ENCODE measurements around the gene LMOD2. TPM values are rescaled to one million over a fixed set of nuclear protein-coding genes. Genes with fewer than 3 reads are reported as not detected.

The LMOD2 gene
- total RNA-seq, 1 donor from 2014 or later, result not detected

GRCh38 chr7:123675181-123675473 is 19.5 kb downstream of the LMOD2 start:
- POLR2A ChIA-PET, result no interaction called here
- Mint-ChIP-seq H3K27me3 (no peaks in the 10 kb centered on the region), H3K4me1 (no peaks in the 10 kb centered on the region), H3K4me3 (no peak overlapping the region), H3K27ac (no peak overlapping the region), H3K36me3 (ENCODE audit: low read depth) (no peaks in the 10 kb centered on the region), H3K9me3 (no peaks in the 10 kb centered on the region)
- intact Hi-C loops (cut with micrococcal nuclease), result no loop called here
- DNase-seq (no peak), ATAC-seq (ENCODE audit: low read depth) (no peak)
- no peak for TF ChIP-seq CTCF (IDR thresholded peaks at IDR 0.05)
- CTCF ChIA-PET, result no interaction called here

DNA sequence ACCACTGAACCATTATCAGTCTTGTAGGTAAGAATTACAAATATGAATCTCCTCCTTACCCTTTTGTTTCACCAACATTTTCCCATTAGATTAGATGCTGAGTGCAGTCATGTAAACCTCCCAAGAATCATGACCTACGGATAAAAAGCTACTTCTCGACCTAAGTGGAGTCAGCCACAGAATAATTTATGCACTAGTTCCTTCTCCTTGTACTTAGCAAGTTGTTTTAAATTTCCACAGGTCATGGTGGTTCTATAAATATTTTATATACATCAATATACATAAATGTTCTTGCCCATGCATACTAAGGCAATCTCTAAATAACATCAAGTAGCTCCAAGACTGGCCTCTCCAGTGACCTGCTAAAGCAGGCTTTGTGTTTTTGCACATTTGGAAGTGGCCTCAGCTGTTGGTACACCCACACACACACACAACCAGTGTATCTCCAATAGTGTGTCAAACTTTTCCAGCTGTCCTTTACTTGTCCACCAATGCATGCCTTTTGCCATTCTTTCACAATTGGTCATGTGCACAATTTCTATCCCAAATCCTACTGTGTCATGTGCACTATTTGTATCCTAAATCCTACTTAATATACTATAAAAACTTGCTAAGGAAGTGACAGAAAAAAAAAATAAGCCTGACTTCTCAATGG is 21.5 kb downstream of the LMOD2 start:
- Mint-ChIP-seq H3K4me1 (no peaks in the 10 kb centered on the region), H3K4me3 (no peak overlapping the region), H3K27me3 (no peaks in the 10 kb centered on the region), H3K9me3 (no peaks in the 10 kb centered on the region), H3K27ac (no peak overlapping the region), H3K36me3 (ENCODE audit: low read depth) (peaks cover 10% of the 10 kb centered on the region)
- no peak for TF ChIP-seq CTCF (IDR thresholded peaks at IDR 0.05)
- POLR2A ChIA-PET, result no interaction called here
- ATAC-seq (ENCODE audit: low read depth) (no peak), DNase-seq (no peak)
- intact Hi-C loops (cut with micrococcal nuclease), result no loop called here
- CTCF ChIA-PET, result no interaction called here

DNA sequence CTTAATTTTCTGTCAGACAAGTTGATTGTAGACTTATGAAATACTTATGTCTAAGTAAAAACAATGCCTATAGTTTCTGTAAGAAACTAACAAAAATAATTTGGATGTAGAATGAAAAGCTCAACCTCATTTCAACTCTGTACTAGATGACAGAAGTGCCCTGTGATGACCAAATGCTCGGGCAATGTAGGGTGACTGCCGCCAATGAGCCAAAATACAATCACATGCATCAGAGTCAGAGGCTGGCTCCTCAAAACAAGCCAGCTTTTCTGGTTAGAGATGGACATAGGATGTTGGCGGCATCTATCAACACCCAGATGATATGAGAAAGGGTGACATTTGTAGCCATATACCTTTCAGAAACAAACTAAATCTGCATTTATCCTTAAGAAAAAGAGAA is 23.9 kb downstream of the LMOD2 start:
- Mint-ChIP-seq H3K27me3 (no peaks in the 10 kb centered on the region), H3K9me3 (no peaks in the 10 kb centered on the region), H3K36me3 (ENCODE audit: low read depth) (peaks cover 15% of the 10 kb centered on the region), H3K27ac (no peak overlapping the region), H3K4me1 (no peaks in the 10 kb centered on the region), H3K4me3 (no peak overlapping the region)
- no peak for DNase-seq
- intact Hi-C loops (cut with micrococcal nuclease), result loop anchor here (10.0 kb wide), 1 partner anchor 1175 kb away; no protein-coding TSS in a partner anchor
- CTCF ChIA-PET, result interaction anchor here (0.8 kb wide), 1 partner anchor 185 kb away, joined by 4 read pairs; no protein-coding TSS in a partner anchor
- POLR2A ChIA-PET, result no interaction called here
- no peak for TF ChIP-seq CTCF (IDR thresholded peaks at IDR 0.05)
- no peak for ATAC-seq (ENCODE audit: low read depth)

GRCh38 chr7:123680580-123680979 is 24.9 kb downstream of the LMOD2 start:
- H3K27ac Mint-ChIP-seq, result no peak overlapping the region
- ChIA-PET POLR2A (no interaction called here), CTCF (interaction anchor here (1.2 to 2.4 kb wide), 3 partner anchors 23 to 192 kb away, joined by 4 to 23 read pairs (median 9); no protein-coding TSS in a partner anchor)
- H3K4me3 Mint-ChIP-seq, result no peak overlapping the region
- no peaks in the 10 kb centered on the region for H3K4me1 Mint-ChIP-seq
- H3K27me3 Mint-ChIP-seq, result no peaks in the 10 kb centered on the region
- ATAC-seq (ENCODE audit: low read depth), result no peak
- intact Hi-C loops (cut with micrococcal nuclease), result loop anchor here (10.0 kb wide), 1 partner anchor 1174 kb away; no protein-coding TSS in a partner anchor
- no peaks in the 10 kb centered on the region for H3K9me3 Mint-ChIP-seq
- no peak for DNase-seq
- peaks cover 15% of the 10 kb centered on the region for H3K36me3 Mint-ChIP-seq (ENCODE audit: low read depth)
- TF ChIP-seq CTCF (IDR thresholded peaks at IDR 0.05), result no peak

GRCh38 chr7:123681561-123681960 is 25.9 kb downstream of the LMOD2 start:
- intact Hi-C loops (cut with micrococcal nuclease), result loop anchor here (10.0 kb wide), 1 partner anchor 1173 kb away; no protein-coding TSS in a partner anchor
- ATAC-seq (ENCODE audit: low read depth), result no peak
- Mint-ChIP-seq H3K27me3 (no peaks in the 10 kb centered on the region), H3K9me3 (no peaks in the 10 kb centered on the region), H3K36me3 (ENCODE audit: low read depth) (peaks cover 15% of the 10 kb centered on the region), H3K27ac (no peak overlapping the region), H3K4me1 (no peaks in the 10 kb centered on the region), H3K4me3 (no peak overlapping the region)
- ChIA-PET POLR2A (no interaction called here), CTCF (interaction anchor here (1.2 to 2.4 kb wide), 4 partner anchors 22 to 191 kb away, joined by 3 to 23 read pairs (median 6); no protein-coding TSS in a partner anchor)
- no peak for DNase-seq
- no peak for TF ChIP-seq CTCF (IDR thresholded peaks at IDR 0.05)
